T-helper 2 cell treated with Interferon-gamma antibody and Interleukin-4, amounts not matched to agents 100 ng/mL and 5 ng/mL, for 36 hours (primary cell): ENCODE results near the gene CHKA. TPM values are rescaled to one million over a fixed set of nuclear protein-coding genes. Genes with fewer than 3 reads are reported as not detected.

Experiments used
- intact Hi-C: fragments of 100-400 bp; cut with micrococcal nuclease; formaldehyde crosslinking; loops from one replicate; pipeline ENCODE4 v1.15.1; 2023
- total RNA-seq: library from RNA; stranded (reverse); gene quantifications from 2 replicates; pipeline ENCODE4 v1.2.3, GENCODE V29; 2022

The CHKA gene
- total RNA-seq, 1 donor from 2014 or later = 12.7 TPM

DNA sequence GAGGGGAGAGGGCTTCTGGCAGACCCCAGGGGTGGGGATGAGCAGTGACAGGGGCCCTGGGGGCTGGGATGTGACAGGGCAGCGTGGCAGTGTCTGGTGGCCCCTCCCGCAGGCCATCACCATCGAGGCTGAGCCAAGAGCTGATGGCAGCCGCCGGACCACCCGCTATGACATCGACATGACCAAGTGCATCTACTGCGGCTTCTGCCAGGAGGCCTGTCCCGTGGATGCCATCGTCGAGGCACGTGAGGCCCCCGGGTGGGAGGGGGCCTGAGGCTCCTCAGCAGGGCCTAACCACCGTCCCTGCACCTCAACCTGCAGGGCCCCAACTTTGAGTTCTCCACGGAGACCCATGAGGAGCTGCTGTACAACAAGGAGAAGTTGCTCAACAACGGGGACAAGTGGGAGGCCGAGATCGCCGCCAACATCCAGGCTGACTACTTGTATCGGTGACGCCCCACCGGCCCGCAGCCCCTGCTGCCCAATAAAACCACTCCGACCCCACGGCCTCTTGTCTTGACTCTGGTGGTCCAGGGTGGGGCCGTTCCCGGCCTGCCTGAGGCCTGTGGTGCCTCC, 85.0 kb downstream of the CHKA start:
- intact Hi-C loops = loop anchor here (10.0 kb wide), 1 partner anchor 179 kb away; the partner anchor contains the start of gene KMT5B

DNA sequence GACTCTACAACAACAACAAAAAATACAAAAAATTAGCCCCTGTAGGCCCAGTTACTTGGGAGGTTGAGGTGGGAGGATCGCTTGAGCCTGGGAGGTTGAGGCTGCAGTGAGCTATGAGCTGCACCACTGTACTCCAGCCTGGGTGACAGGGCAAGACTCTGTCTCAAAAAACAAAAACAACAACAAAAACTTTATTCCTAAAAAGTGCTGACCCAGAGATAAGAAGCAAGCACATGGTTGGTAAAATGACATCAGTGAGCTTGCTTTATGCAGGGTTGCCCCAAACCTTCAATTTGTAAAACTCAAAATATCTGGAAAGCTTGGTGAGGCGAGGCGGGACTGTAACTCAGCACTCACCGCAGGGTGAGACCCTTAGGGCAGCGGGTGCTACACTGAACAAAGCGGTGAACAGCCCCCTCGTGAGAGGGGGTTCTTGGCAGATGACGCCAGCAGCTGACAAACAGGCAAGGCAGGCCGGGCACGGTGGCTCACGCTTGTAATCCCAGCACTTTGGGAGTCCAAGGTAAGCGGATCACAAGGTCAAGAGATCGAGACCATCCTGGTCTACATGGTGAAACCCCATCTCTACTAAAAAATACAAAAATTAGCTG, 85.8 kb downstream of the CHKA start:
- intact Hi-C loops = loop anchor here (10.0 kb wide), 1 partner anchor 179 kb away; the partner anchor contains the start of gene KMT5B

DNA sequence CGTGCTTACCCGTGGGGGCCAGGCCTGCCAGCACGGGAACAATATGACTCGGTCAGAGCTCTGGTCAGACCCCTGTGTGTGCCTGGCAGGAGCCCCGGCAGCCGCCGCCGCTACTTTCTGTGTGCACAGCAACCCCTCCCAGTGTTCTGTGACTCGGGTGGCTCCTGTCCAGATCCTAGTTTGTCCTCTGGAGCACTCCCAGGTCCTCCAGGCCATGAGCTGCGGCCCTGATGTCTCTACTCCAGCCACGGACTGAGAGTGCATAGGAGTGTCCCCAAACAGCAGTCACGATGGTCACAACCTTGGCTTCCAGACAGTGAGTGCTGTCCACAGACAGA, 87.5 kb downstream of the CHKA start:
- intact Hi-C loops = loop anchor here (10.0 kb wide), 1 partner anchor 181 kb away; the partner anchor contains the start of gene KMT5B

DNA sequence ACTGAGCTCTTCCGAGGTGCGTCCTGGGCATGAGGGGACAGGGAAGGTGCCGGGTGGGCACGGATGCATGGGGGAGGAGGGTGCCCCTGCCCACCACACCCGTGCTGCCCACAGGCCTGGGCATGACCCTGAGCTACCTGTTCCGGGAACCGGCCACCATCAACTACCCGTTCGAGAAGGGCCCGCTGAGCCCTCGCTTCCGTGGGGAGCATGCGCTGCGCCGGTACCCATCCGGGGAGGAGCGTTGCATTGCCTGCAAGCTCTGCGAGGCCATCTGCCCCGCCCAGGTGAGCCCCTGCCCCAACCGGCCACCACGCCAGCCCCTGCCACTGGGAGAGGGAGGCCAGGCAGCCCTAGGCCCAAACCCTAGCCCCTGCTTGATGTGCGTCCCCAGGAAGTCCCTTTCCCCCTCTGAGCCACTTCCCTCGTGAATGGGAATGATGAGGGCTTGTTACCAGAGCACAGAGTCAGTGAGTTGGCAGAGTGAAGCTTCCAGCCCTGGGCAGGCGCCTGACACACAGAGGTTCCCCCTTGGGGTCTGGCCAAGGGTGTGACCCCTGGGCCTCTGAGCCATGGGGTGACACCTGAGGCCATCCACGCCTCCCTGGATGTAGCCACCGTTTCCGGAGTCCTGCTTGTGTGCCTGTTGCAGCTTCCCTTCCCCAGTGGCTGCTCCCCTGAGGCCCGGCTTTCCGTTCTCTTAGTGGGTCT, 88.0 kb downstream of the CHKA start:
- intact Hi-C loops = loop anchor here (10.0 kb wide), 1 partner anchor 182 kb away; the partner anchor contains the start of gene KMT5B

DNA sequence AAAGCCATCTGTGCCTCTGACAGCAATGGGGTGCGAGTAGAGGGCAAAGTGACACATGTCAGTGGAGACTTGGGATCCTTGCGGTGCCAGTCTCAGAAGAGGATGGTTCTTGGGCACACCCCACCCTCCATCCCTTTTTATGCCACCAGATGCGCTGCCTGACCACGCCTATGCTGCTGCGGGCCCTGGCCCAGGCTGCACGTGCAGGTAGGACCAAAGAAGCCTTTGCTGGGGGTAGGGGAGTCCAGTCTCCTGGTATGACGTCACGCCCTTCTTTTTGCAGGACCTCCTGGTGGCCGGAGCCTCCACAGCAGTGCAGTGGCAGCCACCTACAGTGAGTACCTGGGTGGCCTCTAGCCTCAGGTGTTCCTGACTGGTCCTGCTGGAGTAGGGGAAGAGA, 89.2 kb downstream of the CHKA start:
- intact Hi-C loops = loop anchor here (10.0 kb wide), 1 partner anchor 183 kb away; the partner anchor contains the start of gene KMT5B

DNA sequence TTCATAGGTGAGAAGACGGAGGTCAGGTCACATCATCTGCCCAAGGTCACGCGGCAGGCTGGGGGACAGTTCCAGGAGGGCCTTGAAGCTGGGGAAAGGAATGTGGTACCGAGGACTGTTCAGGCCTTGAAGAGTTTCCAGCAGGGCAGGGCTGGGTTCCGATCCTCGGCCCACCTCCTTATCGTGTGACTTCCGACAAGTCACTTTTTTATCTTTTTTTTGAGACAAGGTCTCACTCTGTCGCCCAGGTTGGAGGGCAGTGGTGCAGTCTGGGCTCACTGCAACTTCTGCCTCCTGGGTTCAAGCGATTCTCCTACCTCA, 90.1 kb downstream of the CHKA start:
- intact Hi-C loops = loop anchor here (2.0 to 10.0 kb wide), 2 partner anchors 90 to 184 kb away; partner anchors contain the start of genes CHKA and KMT5B

DNA sequence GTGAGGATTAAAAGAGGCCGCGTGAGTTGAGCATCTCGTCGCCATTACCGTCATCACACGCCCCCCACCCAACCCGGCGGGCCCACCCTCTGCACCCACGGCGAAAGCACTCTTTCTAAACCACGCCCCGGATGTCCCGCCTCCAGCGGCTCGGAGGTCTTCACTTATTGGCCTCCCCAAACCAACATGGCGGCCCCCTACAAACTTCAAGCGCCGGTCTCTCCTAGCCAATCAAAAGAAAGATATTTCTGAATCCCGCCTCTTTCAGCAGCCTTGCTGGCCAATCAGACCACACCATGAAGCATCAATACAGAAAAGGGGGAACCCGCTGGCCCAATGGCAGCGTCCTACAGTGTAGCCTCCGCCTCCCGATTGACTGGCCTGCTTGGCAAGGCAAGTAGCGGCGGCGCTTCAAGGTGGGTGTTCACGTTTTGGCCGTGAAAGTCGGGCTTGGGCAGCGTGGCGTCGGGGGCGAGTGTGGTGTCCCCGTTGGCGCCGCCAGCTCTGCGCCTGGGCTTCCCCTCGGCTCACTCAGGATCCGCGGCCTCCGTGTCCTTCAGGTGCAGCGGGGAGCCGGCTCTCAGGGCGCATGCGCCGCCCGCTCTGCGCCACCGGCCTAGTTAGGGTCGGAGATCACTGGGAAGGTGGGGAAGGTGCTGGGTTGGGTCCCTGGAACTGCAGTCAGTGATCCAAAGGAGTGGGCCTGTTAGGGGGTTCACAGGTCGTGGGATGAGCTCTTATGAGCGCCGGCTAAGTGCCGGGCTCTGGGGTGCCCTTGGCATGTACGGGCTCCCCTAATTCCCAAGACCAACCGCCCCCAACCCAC, 90.7 kb downstream of the CHKA start, which contains the start of gene NDUFS8:
NDUFS8 (plus strand) TSS at position 364 of the 826 bp plus-strand sequence. CDS start 1,471 bp downstream, outside the sequence.
- intact Hi-C loops = loop anchor here (1.0 to 10.0 kb wide), 4 partner anchors 10 to 430 kb away; partner anchors contain the start of genes CHKA, KMT5B and PPP6R3

DNA sequence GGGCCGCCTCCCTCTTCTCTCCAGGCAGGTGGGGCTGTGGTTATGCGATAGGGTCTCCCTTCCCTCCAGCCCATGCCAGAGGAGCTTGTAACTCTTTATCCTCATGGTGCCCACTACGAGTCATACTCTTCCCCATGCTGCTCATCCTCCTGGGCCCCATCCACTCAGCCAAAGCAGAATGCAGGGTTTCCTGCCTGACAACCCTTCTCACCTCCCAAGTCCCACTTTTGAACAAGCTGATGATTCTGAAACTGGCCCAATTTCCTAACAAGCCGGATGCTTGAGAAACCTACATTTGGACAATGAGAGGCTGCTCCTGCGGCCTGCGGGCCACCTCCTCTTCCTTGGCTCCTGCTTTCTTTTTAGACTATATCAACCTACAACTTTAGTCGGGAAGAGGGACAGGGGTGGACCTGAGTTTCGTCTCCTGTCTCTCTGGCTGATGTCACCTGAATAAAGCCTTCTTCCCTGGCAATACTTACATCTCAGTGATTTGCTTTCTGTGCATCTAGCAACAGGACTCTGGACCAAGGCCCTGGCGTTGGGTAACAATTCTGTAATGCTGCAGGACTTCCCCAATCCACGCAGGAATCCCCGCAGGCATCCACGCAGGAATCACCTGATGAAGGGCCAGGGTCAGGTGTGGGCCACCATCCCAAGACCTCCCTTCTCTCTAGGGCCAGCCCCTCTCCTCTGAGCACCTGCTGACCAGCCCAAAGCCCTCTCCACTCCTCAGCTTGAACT, 92.2 kb downstream of the CHKA start:
- intact Hi-C loops = no loop called here

DNA sequence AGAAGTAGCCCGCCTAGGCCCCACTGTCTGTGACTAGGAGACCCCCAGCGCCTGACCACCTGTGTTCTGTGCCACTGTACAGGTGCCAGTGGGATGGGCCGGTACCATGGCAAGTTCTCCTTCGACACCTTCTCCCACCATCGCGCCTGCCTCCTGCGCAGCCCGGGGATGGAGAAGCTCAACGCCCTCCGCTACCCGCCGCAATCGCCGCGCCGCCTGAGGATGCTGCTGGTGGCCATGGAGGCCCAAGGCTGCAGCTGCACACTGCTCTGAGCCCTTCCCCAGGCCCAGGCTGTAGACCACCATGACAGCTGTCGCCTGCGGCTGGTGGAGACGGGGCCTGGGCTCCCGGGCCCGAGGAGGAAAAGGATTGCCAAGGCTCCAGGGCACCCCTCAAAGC, 93.5 kb downstream of the CHKA start:
- intact Hi-C loops = no loop called here

DNA sequence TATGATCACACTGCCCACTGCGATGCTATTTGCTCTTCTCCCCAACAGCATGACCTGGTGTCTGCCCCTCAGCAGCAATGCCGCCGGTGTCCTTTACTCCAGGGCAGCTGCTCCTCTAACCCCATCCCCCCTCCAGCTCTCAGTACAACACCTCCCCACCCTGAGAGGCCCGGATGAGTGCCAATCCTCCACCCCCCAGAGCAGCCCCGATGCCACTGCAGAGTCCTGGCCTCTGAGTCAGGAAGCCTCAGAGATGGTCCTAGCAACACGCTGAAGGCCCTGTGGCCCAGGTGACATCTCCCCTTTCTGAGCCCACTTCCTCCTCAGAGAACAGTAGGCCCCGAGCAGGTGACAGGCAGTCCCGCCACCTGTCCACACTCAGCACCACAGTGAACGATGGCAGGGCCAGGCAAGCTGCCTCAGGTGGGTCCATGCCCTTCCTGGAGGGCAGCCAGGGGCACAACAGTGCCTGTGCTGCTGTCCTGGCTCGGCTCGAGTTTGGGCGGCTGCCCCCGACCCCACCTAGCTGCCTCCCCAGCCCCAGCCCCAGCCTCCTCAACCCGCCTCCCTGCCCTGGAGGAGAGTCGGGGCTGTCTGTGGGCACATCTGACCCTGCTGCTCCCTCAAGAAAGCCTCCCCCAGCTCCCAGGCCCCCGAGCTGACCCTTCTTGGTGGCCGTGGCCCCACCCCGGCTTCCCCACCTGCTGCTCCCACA, 94.6 kb downstream of the CHKA start:
- intact Hi-C loops = no loop called here

DNA sequence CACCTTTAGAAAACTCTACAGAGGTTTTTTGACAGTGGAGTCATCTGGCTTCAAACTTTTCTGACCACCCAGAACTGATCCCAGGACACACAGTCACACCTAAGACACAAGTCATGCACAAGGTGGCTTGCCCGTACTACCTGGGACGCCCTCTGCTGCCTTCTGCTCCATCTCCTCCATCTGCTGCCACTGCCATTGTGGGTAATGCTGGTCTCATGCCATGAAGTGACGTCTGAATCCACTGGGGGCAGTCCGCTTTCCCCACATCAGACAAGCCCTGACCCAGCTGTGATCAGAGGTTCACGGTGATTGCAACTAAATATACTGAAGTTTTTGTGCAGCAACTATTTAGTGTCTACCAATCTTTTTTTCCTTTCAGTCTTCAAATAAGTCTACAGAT, 96.1 kb downstream of the CHKA start:
- intact Hi-C loops = no loop called here

DNA sequence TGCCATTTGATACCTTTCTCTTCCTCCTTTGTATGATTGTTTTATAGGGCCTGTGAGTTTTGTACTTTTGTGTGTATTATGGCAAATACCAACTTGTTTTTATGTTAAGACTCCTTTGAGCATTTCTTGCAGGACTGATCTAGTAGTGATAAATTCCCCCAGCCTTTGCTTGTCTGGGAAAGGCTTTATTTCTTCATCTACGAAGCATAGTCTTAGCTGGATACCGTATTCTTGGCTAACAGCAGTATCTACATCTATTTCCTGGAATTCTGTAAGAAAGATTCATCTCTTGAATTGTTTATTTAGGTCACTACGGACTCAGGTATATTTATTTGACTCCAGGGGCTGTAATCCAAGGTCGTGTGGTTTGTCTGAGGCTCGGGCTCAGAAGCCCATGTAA, 96.7 kb downstream of the CHKA start:
- intact Hi-C loops = no loop called here

DNA sequence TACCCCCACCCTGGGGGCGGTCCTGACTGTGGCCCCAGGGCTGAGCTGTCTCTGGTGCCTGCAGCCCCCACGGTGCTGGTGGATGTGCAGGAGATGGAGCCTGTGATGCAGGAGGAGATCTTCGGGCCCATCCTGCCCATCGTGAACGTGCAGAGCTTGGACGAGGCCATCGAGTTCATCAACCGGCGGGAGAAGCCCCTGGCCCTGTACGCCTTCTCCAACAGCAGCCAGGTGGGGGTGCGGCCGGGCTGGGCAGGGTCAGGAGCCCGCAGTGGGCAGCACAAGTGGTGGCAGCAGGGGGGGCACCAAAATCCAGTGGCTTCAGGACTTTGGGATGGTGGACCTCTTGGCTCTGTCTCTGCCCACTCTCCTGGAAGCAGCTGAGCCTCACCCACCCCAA, 98.7 kb downstream of the CHKA start:
- intact Hi-C loops = no loop called here

DNA sequence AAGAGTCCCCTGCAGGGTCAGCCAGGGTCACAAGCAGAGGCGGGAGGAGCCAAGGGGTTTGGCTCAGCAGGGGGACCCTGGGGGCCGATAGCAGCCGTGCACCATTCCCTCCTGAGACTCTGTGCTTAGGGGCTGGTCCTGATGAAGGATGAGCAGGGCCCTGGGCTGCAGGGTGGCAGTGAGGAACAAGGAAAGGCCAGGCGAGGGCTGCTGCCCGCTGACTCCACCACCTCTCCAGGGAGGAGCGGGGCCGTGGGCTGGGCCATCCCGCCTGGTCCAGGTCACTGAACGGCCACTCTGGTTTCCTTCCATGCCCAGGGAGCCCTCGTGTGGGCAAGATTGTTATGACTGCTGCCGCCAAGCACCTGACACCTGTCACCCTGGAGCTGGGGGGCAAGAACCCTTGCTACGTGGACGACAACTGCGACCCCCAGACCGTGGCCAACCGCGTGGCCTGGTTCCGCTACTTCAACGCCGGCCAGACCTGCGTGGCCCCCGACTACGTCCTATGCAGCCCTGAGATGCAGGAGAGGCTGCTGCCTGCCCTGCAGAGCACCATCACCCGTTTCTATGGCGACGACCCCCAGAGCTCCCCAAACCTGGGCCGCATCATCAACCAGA, 99.9 kb downstream of the CHKA start:
- intact Hi-C loops = no loop called here

DNA sequence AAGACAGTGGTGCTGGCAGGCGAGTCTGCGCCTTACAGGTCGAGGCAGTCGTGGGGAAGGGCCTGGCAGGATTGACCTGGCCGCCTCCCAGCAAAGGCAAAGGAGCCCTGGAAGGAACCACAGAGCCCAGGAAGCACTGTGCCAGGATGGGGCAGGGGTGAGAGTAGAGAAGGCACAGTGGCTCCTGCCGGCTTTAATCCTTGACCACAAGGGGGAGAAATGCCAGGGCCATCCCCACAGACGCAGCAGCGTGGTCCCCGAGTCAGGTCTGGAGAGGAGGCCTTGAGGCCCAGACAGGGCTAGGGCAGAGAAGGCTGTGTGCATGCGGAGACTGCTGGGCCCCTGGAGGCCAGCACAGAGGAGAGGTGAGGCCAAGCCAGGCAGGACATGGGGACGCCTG, 100.6 kb downstream of the CHKA start:
- intact Hi-C loops = no loop called here

DNA sequence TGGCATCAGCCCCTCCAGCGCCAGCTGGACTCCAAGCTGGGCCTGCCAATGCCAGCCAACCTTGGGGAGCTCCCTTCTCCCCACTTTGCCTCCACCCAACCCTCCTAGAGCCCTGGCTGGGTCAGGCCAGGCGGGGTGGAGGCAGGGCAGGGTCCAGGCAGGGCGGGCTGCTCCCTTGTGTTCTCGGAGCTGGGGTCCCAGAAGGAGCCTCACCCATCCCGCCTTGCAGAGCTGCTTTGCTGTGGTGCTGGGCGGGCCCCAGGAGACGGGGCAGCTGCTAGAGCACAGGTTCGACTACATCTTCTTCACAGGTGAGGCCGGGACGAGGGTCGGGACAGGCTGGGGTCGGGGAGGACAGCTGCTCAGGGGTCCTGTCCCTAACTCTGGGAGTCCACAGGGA, 101.7 kb downstream of the CHKA start:
- intact Hi-C loops = no loop called here

DNA sequence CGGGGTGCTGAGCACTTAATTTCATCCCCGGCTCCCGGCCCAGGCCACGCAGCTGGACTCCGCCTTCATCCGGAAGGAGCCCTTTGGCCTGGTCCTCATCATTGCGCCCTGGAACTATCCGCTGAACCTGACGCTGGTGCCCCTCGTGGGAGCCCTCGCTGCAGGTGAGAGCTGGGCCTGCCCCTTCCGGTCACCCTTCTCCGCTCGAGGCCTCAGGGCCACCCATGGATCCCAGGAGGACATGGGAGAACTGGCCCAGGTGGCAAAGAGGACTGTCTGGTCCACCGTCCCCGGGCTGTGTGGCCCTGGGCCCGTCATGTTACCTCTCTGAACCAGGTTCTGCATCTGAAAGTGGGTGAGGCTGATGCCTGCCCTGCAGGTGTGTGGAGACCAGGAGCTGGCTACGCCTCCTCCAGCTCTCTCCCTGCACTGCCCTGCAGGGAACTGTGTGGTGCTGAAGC, 102.4 kb downstream of the CHKA start:
- intact Hi-C loops = no loop called here

DNA sequence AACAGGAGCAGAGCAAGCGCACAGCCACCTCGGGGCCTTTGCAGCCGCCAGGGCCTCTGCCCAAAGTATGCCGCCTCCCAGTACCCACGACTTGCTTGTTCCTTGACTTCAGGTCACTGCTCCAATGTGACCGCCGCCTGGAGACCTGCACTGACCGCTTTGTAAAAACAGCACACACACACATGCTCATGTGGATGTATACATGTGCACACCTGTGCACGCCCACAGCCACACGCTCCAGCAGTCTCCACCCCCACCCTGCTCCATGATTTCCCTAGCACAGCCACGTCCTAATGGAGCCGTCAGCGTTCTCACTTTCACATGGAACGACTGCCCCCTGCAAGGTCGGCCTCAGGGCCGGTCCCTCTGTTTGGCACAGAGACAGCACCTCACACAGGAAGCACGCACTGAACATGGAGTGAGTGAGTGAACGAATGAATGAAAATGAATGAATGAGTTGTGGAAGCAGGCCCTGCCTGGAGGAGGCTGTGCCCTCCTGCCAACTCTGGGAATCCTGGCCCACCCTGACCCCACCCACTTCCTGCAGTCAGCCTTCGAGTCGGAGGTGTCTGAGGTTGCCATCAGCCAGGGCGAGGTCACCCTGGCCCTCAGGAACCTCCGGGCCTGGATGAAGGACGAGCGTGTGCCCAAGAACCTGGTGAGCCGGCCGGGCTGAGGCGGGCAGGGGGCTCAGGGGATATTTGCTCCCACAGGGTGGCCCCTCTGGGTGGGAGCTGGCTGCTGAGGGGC, 103.0 kb downstream of the CHKA start:
- intact Hi-C loops = no loop called here
